ENCODE measurements around the gene LIN37.
"Not testable (repeated sequence)": the region's sequence is repeated elsewhere in the genome, so short reads cannot be mapped to it uniquely, and the experiment has no call there.

Gene LIN37

GRCh38 chr19:35791814-35792279 lies 43.5 kb downstream of the LIN37 start:
- DNase-seq: no peak

- DNase-seq: no peak
Measured at GRCh38 chr19:35792312-35792711, 43.9 kb downstream of the LIN37 start.

GRCh38 chr19:35792888-35793287 lies 44.5 kb downstream of the LIN37 start:
- DNase-seq: no peak

GRCh38 chr19:35793381-35794165 lies 45.2 kb downstream of the LIN37 start:
- no peak for DNase-seq

- DNase-seq: not testable (repeated sequence)
Measured at GRCh38 chr19:35795564-35795963, 47.2 kb downstream of the LIN37 start.

GRCh38 chr19:35796645-35797542 lies 48.5 kb downstream of the LIN37 start:
- DNase-seq: no peak

- DNase-seq: no peak
Measured at GRCh38 chr19:35797663-35798062, 49.3 kb downstream of the LIN37 start.

- DNase-seq: no peak
Measured at GRCh38 chr19:35801828-35802227, 53.5 kb downstream of the LIN37 start.

All from NCI-H748 treated with DMSO at 0.1 percent for 48 hours (cell line).